Posterior cingulate gyrus (tissue), 11 donors: Measurements from ENCODE around the gene C1orf116.

Source experiments
- DNase-seq, 10 donors: peaks; one replicate each; pipeline versions ENCODE4 v3.0.0 to v3.0.0-alpha.2; 2020 to 2021; ENCODE audit warnings: mixed read lengths in 3 of 10
- intact Hi-C: fragments of 100-400 bp; cut with DNase I; formaldehyde crosslinking; loops from one replicate; pipeline ENCODE4 v1.15.1; 2023

C1orf116 gene

DNA sequence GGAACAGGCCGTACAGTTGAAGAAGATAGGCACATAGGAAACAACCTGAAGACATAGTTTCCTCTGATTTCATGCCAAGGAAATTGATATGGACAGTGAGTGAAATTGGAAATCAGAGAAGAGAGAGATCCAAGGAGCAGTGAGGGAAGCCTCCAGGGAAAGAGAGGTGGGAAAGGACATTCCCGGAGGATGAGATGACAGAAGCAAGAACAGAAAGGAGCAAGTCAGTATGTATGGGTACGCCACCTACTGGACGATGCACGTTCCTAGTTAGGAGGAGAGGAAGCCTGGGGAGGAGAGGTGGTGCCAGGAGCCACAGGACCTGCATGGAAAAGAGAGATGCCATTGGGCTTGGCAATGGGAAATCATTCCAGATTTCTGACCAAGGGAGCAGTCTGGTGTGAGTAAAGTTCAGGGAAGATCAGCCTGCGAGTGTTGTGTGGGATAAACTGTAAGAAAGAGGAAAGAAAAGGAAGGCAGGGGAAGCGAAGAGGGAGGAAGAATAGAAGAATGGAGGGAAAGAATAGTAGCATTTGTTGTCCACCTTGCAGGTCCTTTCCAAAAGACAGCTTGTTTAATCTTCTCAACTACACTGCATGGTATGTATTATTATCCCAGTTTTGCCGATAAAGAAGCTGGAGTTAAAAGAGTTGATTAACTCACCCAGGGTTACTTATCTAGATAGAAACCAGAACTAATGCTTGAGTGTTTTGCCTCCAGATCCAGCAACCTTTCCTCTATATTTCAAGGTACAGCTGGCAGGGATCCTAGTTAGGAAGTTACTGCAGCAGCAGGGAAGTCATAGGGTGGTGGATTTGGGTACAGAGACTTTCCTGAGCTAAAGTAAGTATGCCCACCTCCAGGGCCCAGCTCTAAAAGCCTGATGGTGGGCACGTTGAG, 27.4 kb downstream of the C1orf116 start:
- intact Hi-C loops: no loop called here
- peak in 4 of 10 donors; percentile 27 to 36 (median 34) for DNase-seq

DNA sequence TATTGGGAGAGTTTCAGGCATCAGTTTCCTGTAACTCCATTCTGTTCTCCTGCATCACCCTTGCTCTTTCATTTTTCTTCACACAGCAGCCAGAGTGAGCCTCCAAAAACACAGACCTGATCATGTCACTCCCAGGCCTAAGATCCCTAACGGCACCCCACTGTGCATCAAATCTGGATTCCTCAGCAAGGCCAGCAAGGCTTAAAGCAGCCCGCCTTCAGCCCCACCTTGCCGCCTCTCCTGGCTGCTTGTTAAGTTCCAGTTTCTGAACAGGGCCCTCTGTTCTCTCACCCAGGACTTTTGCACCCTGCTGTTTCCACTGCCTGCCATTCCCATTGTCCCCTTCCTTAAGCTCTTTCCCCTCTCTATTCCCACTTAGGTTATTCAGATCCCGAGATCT, 29.3 kb downstream of the C1orf116 start:
- intact Hi-C loops: no loop called here
- no peak for DNase-seq

DNA sequence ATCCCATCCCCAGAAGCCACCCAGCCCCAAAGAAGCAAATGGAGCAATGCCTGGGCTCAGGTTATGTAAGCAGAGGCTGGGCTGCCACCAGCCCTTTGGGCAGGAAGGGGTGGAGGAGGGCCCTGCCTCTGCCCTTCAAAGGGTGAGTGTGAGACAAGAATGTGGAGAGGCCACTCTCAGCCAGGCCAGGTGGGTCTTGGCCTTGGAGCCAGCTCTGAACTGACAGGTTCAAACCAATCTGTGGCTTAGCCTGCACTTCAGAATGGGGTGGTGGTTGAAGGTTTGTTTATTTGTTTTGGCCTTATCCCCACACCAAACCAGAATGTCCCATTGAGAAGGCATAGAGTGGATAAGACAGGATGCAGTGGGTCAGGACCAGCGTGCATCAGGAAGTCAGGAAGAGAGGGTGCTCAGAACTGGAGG, 29.8 kb downstream of the C1orf116 start:
- no peak for DNase-seq
- intact Hi-C loops: no loop called here

GRCh38 chr1:207001492-207002245, 30.9 kb downstream of the C1orf116 start:
- DNase-seq: no peak
- intact Hi-C loops: no loop called here

DNA sequence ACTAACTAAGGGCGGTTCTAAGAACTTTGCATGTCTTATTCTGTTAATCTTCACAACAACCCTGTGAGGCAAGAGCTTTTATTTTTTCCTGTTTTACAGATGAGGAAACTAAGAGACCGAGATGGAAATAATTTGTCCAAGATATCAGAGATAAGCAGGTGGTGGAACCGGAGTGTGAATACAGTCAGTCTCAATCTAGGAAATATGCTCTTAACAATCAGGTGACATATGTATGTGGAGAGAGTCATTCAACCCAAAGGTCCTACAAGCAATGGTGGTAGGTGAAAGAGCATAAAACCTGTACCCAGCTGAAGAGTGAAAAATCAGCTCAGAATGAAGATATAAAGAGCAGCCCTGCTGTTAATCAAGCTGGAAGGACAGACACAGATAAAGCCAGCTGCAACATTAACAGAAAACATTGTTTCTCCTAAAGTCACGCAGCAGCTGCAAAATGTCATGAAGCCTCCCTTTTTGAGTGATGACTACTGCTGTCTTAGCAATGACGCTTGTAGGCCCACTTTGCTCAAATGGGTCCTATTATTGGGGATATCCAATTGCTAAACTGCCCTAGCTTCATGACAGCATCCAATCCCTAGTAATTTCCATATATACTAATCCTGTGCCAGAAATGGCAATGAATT, 31.8 kb downstream of the C1orf116 start:
- no peak for DNase-seq
- intact Hi-C loops: no loop called here

GRCh38 chr1:206998816-206999215, 33.7 kb downstream of the C1orf116 start:
- intact Hi-C loops: no loop called here
- no peak for DNase-seq

DNA sequence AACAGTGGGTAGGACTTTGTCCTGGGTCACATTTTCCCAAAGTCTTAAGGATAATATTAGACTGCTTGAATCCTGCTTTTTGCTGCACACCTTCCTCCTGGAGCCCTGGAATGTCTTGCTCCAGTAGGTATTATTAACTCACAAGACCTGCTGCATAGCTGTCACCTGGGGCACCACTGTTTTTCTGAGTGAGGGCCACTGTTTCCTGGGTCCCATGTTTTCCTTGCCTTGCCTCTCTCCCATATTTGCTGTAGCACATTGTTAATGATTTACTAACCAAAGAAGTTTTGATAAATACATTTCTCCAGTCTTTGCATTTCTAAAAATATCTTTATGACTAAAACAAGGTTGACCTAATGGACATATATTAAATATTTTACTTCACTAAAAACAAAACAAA, 39.8 kb downstream of the C1orf116 start:
- DNase-seq: no peak
- intact Hi-C loops: no loop called here

- DNase-seq: no peak
- intact Hi-C loops: loop anchor here (10.0 kb wide), 1 partner anchor 493 kb away; no protein-coding TSS in a partner anchor
These were observed 44.7 kb downstream of the C1orf116 start for GRCh38 chr1:206987873-206988272.

- intact Hi-C loops: loop anchor here (10.0 kb wide), 1 partner anchor 492 kb away; no protein-coding TSS in a partner anchor
- no peak for DNase-seq
These were observed 45.7 kb downstream of the C1orf116 start for GRCh38 chr1:206986885-206987284.

GRCh38 chr1:206986402-206986801, 46.2 kb downstream of the C1orf116 start:
- intact Hi-C loops: loop anchor here (10.0 kb wide), 1 partner anchor 492 kb away; no protein-coding TSS in a partner anchor

DNA sequence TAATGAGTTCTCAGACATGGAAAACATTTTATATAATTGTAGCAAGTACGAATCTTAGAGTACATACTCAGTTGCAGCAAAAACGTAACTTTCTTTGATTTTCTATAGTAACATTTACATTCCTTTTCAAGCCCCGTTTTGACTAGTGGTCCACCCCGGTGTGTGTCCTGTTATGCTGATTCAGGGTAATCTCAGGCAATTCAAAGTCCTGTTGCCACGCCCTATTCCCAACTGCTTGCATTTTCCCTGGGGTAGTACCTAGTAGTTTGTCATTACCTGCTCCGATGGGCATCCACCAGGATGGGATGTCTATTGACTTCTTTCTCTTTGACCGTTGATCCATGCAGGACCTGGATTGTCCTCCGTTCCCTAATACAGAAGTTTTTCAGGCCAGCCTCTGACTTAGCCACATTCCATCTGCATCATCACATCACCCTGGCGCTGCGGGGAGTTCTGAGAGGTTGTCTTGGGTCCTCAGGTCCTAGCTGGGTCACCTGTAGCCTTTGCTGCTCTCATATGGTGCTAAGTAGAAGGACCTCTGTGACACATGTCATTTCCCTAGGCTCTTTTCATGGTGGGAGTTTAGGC, 47.3 kb downstream of the C1orf116 start:
- intact Hi-C loops: loop anchor here (10.0 kb wide), 1 partner anchor 490 kb away; no protein-coding TSS in a partner anchor
- no peak for DNase-seq

More at GRCh38 chr1:206986402-206986801, 46.2 kb downstream of the C1orf116 start:
- no peak for DNase-seq

DNA sequence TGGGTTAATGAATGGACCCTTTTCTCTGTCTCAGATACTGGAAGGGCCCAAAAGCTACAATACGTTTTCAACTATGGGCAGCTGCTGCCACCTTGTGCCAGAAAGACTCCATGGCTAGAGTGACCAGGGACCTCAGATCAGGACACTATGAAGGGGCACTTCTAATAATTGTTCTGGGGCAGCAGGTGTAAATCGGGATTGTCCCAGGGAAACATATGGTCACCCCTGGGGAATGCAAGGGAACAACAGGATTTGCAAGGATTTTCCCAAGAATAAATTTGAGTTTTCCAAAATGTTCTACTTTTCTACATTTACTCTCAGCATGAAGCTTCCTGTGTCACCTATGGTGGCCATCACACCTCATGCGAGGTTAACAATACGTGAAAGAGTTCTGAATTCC, 50.3 kb downstream of the C1orf116 start:
- peak in 8 of 10 donors; percentile 16 to 93 (median 66) for DNase-seq
- intact Hi-C loops: loop anchor here (2.0 to 10.0 kb wide), 3 partner anchors 250 to 487 kb away; partner anchors contain the start of gene DYRK3

GRCh38 chr1:206979379-206980043, 53.0 kb downstream of the C1orf116 start:
- intact Hi-C loops: loop anchor here (5.0 to 10.0 kb wide), 2 partner anchors 247 to 485 kb away; no protein-coding TSS in a partner anchor
- DNase-seq: no peak

- intact Hi-C loops: no loop called here
- no peak for DNase-seq
These were observed 54.3 kb downstream of the C1orf116 start for GRCh38 chr1:206978259-206978658.

- no peak for DNase-seq
- intact Hi-C loops: no loop called here
These were observed 57.2 kb downstream of the C1orf116 start for GRCh38 chr1:206975306-206975705.

DNA sequence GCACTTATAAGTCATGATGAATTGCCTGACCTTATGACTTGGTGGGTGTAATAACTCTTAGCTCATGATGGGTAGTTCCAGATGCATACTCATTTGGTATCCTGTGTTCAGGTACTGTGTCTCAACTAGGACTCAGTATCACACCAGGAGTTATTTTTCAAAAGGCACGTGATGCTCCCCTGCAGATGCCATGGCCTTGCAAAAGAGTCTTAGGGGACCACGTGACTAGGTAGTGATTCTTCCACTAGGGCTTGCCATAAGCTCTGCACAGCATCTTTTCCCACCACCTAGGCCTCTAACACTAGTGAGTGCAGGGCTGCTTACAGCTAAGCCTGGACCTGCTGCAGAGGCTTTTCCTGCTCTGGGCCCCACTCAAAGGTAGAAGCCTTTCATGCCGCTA, 58.4 kb downstream of the C1orf116 start:
- DNase-seq: no peak
- intact Hi-C loops: no loop called here

DNA sequence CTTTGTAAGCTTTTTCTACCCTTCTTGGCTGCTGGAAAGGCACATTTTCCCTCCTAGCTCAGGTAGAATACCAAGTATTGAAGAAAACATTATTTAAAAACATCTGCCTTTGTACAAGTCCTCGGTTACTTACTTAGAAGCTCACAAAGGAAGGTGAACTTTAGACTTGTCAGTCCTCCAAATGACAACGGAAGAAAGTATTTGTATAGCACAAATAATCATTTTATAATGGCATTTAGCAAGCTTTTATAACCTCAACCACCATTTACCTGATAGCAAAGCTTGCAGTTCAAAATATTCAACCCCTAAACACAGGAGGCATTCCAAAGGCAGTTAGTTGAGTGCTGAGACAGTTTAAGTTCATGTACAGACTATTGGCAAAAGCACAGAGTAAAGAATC, 59.8 kb downstream of the C1orf116 start:
- no peak for DNase-seq
- intact Hi-C loops: no loop called here

- intact Hi-C loops: no loop called here
- DNase-seq: no peak
These were observed 61.4 kb downstream of the C1orf116 start for GRCh38 chr1:206971029-206971655.

- intact Hi-C loops: no loop called here
- DNase-seq: no peak
These were observed 62.1 kb downstream of the C1orf116 start, which contains the start of gene FCAMR for GRCh38 chr1:206970446-206970845. Gene FCAMR (minus strand): TSS chr1:206970460. CDS start chr1:206970125, 335 bp downstream.
